ENCODE measurements around the gene NPR1.

The NPR1 gene

GRCh38 chr1:153678519-153679336 is at the start of gene NPR1:
Gene NPR1 (plus strand): TSS chr1:153678688. CDS start chr1:153679109, 421 bp downstream.
- H3K4me1 ChIP-seq (ENCODE audit: insufficient read depth, insufficient read length): peaks cover 18% of the 10 kb centered on the region
- H3K4me3 ChIP-seq (ENCODE audit: insufficient read length, low read depth): peak within 1 kb of the TSS; percentile 67
- H3K9ac ChIP-seq (ENCODE audit: insufficient read length, low read depth): peak within 1 kb of the TSS; percentile 82
- DNase-seq (ENCODE audit: low read depth, low spot score): no peak
- peaks cover 45% of the 10 kb centered on the region for H3K27me3 ChIP-seq (ENCODE audit: insufficient read depth, insufficient read length)
- no peaks in the 10 kb centered on the region for H3K9me3 ChIP-seq (ENCODE audit: insufficient read depth, low read length)
- TF ChIP-seq ZNF274 (IDR thresholded peaks at IDR 0.05; ENCODE audit: low read depth, low read length): no peak
- TF ChIP-seq YY1 (IDR thresholded peaks at IDR 0.05; ENCODE audit: insufficient read depth, insufficient read length): no peak
- no peak for TF ChIP-seq SUZ12 (IDR thresholded peaks at IDR 0.05; ENCODE audit: extremely low read depth, insufficient read depth, insufficient read length)
- H3K36me3 ChIP-seq (ENCODE audit: insufficient read depth, insufficient read length, low read length): no peaks in the 10 kb centered on the region

- no peaks in the 10 kb centered on the region for H3K9me3 ChIP-seq (ENCODE audit: insufficient read depth, low read length)
- H3K4me3 ChIP-seq (ENCODE audit: insufficient read length, low read depth): no peak overlapping the region
- H3K4me1 ChIP-seq (ENCODE audit: insufficient read depth, insufficient read length): peaks cover 34% of the 10 kb centered on the region
- TF ChIP-seq YY1 (IDR thresholded peaks at IDR 0.05; ENCODE audit: insufficient read depth, insufficient read length) (no peak), ZNF274 (IDR thresholded peaks at IDR 0.05; ENCODE audit: low read depth, low read length) (no peak), SUZ12 (IDR thresholded peaks at IDR 0.05; ENCODE audit: extremely low read depth, insufficient read depth, insufficient read length) (no peak)
- peaks cover 29% of the 10 kb centered on the region for H3K36me3 ChIP-seq (ENCODE audit: insufficient read depth, insufficient read length, low read length)
- H3K9ac ChIP-seq (ENCODE audit: insufficient read length, low read depth): no peak overlapping the region
- DNase-seq (ENCODE audit: low read depth, low spot score): no peak
- H3K27me3 ChIP-seq (ENCODE audit: insufficient read depth, insufficient read length): no peaks in the 10 kb centered on the region
Observed at GRCh38 chr1:153629343-153629665, 49.2 kb upstream of the NPR1 start.

DNA sequence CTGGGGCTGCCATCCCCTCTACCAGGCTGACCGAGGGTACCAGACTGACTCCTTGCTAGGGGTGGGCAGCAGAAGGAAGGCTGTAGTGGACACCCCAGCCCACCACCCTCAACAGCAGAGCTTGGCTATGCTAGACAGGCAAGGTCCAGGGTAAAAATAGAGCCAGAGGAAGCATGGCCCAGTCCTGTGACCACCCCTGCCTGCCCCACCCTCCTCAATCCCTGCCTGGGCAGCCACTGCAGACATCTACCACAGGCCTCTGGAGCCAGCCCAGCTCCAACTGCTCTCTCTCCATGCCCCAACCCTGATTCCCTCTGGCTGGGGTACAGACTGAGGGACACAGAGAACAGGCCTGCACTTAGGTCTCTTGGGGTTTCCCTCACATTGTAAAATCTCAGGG is 48.5 kb upstream of the NPR1 start:
- Histone ChIP-seq H3K36me3 (ENCODE audit: insufficient read depth, insufficient read length, low read length) (peaks cover 24% of the 10 kb centered on the region), H3K4me3 (ENCODE audit: insufficient read length, low read depth) (no peak overlapping the region), H3K4me1 (ENCODE audit: insufficient read depth, insufficient read length) (peaks cover 34% of the 10 kb centered on the region), H3K27me3 (ENCODE audit: insufficient read depth, insufficient read length) (no peaks in the 10 kb centered on the region), H3K9me3 (ENCODE audit: insufficient read depth, low read length) (no peaks in the 10 kb centered on the region), H3K9ac (ENCODE audit: insufficient read length, low read depth) (peak overlapping the region; percentile 24)
- no peak for DNase-seq (ENCODE audit: low read depth, low spot score)
- TF ChIP-seq YY1 (IDR thresholded peaks at IDR 0.05; ENCODE audit: insufficient read depth, insufficient read length): no peak
- TF ChIP-seq SUZ12 (IDR thresholded peaks at IDR 0.05; ENCODE audit: extremely low read depth, insufficient read depth, insufficient read length): no peak
- TF ChIP-seq ZNF274 (IDR thresholded peaks at IDR 0.05; ENCODE audit: low read depth, low read length): no peak

DNA sequence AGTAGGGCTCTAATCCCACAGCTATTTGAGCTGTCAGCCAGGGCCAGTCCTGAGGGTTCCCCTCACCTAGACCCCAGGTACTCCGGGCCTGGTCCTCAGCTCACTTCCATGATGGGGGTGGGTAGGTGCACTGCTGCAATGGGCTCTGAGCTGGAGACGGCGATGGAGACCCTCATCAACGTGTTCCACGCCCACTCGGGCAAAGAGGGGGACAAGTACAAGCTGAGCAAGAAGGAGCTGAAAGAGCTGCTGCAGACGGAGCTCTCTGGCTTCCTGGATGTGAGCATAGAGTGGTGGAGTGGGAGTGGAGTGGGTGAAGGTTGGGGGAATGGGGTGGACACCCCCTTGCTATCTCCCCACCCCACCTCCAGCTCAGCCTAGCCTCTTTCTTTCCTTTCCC is 48.1 kb upstream of the NPR1 start:
- H3K27me3 ChIP-seq (ENCODE audit: insufficient read depth, insufficient read length): no peaks in the 10 kb centered on the region
- TF ChIP-seq SUZ12 (IDR thresholded peaks at IDR 0.05; ENCODE audit: extremely low read depth, insufficient read depth, insufficient read length) (no peak), YY1 (IDR thresholded peaks at IDR 0.05; ENCODE audit: insufficient read depth, insufficient read length) (no peak), ZNF274 (IDR thresholded peaks at IDR 0.05; ENCODE audit: low read depth, low read length) (no peak)
- H3K36me3 ChIP-seq (ENCODE audit: insufficient read depth, insufficient read length, low read length): peaks cover 24% of the 10 kb centered on the region
- peaks cover 34% of the 10 kb centered on the region for H3K4me1 ChIP-seq (ENCODE audit: insufficient read depth, insufficient read length)
- H3K4me3 ChIP-seq (ENCODE audit: insufficient read length, low read depth): no peak overlapping the region
- no peaks in the 10 kb centered on the region for H3K9me3 ChIP-seq (ENCODE audit: insufficient read depth, low read length)
- H3K9ac ChIP-seq (ENCODE audit: insufficient read length, low read depth): no peak overlapping the region
- DNase-seq (ENCODE audit: low read depth, low spot score): no peak

GRCh38 chr1:153631047-153632022 is 47.2 kb upstream of the NPR1 start:
- peaks cover 28% of the 10 kb centered on the region for H3K4me1 ChIP-seq (ENCODE audit: insufficient read depth, insufficient read length)
- H3K9ac ChIP-seq (ENCODE audit: insufficient read length, low read depth): no peak overlapping the region
- TF ChIP-seq ZNF274 (IDR thresholded peaks at IDR 0.05; ENCODE audit: low read depth, low read length) (no peak), SUZ12 (IDR thresholded peaks at IDR 0.05; ENCODE audit: extremely low read depth, insufficient read depth, insufficient read length) (no peak), YY1 (IDR thresholded peaks at IDR 0.05; ENCODE audit: insufficient read depth, insufficient read length) (no peak)
- H3K9me3 ChIP-seq (ENCODE audit: insufficient read depth, low read length): no peaks in the 10 kb centered on the region
- no peak for DNase-seq (ENCODE audit: low read depth, low spot score)
- H3K27me3 ChIP-seq (ENCODE audit: insufficient read depth, insufficient read length): no peaks in the 10 kb centered on the region
- peaks cover 25% of the 10 kb centered on the region for H3K36me3 ChIP-seq (ENCODE audit: insufficient read depth, insufficient read length, low read length)
- no peak overlapping the region for H3K4me3 ChIP-seq (ENCODE audit: insufficient read length, low read depth)

- H3K36me3 ChIP-seq (ENCODE audit: insufficient read depth, insufficient read length, low read length): peaks cover 42% of the 10 kb centered on the region
- H3K9me3 ChIP-seq (ENCODE audit: insufficient read depth, low read length): no peaks in the 10 kb centered on the region
- TF ChIP-seq SUZ12 (IDR thresholded peaks at IDR 0.05; ENCODE audit: extremely low read depth, insufficient read depth, insufficient read length) (no peak), YY1 (IDR thresholded peaks at IDR 0.05; ENCODE audit: insufficient read depth, insufficient read length) (no peak), ZNF274 (IDR thresholded peaks at IDR 0.05; ENCODE audit: low read depth, low read length) (no peak)
- H3K4me3 ChIP-seq (ENCODE audit: insufficient read length, low read depth): peak overlapping the region; percentile 100
- no peaks in the 10 kb centered on the region for H3K27me3 ChIP-seq (ENCODE audit: insufficient read depth, insufficient read length)
- peaks cover 21% of the 10 kb centered on the region for H3K4me1 ChIP-seq (ENCODE audit: insufficient read depth, insufficient read length)
- no peak overlapping the region for H3K9ac ChIP-seq (ENCODE audit: insufficient read length, low read depth)
- DNase-seq (ENCODE audit: low read depth, low spot score): no peak
Observed at GRCh38 chr1:153633161-153633753, 45.2 kb upstream of the NPR1 start.
